A549 treated with AZD9567 at 1 μM for 4 hours (cell line): ENCODE data around the gene TMED3. TPM values are rescaled to one million over a fixed set of nuclear protein-coding genes. Genes with fewer than 3 reads are reported as not detected.

Source experiments
- total RNA-seq: library from RNA; stranded (reverse); fragments of 200-300 nt; extraction: Qiagen RNA extraction; gene quantifications from 5 replicates; pipeline ENCODE4 v1.2.3, GENCODE V29; 2022; ENCODE audit not compliant: insufficient read depth

Gene TMED3
- total RNA-seq, result 135 to 199 TPM (median 192 TPM) in 5 replicates

GRCh38 chr15:79310985-79311900 is at the start of gene TMED3:
TMED3 (plus strand) TSS chr15:79311112; CDS start chr15:79311250, 138 bp downstream.

GRCh38 chr15:79282371-79283251 is 28.3 kb upstream of the TMED3 start, which contains the start of gene ANKRD34C:
ANKRD34C (plus strand) TSS chr15:79282722; CDS start chr15:79293285, 10,563 bp downstream.

Other genes starting within 250 kb of the TMED3 start
- gene RASGRF1, start 220.3 kb upstream of the TMED3 start, total RNA-seq, result 0.08 to 0.91 TPM (median 0.29 TPM) in 5 replicates
- not detected in 5 replicates for gene ANKRD34C, start 28.4 kb upstream of the TMED3 start, total RNA-seq
- 0.34 to 0.94 TPM (median 0.52 TPM) in 5 replicates for gene MINAR1, start 121.2 kb downstream of the TMED3 start, total RNA-seq